GM12801 (cell line): ENCODE measurements around the gene TOR1AIP2.

Source experiments
- CTCF ChIP-seq: IDR thresholded peaks from one replicate; pipeline ENCODE4 v1.5.1; 2011; ENCODE audit warnings: control low read depth; ENCODE audit not compliant: insufficient read length; ENCODE audit errors: extremely low read depth

TOR1AIP2 gene

GRCh38 chr1:179872558-179872957 lies 5.0 kb downstream of the TOR1AIP2 start:
- no peak for TF ChIP-seq CTCF

DNA sequence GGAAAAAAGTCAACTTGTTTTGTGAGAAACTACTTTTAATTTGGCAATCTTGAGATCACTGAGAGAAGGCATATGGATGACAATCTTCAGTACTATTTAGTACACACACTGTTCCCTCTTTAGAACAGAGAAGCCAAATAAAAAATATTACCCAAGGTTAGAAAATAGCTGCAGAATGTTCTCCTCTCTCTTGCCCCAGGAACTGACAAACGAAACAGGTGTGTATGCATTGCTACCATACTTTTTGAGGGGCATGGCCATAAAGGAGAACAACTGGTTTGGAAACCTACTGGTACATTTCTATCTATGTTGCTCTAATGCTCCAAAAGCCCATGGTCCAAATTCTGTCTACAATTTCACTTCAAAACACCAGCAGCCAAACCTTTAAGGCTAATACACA lies 5.7 kb downstream of the TOR1AIP2 start:
- no peak for TF ChIP-seq CTCF

DNA sequence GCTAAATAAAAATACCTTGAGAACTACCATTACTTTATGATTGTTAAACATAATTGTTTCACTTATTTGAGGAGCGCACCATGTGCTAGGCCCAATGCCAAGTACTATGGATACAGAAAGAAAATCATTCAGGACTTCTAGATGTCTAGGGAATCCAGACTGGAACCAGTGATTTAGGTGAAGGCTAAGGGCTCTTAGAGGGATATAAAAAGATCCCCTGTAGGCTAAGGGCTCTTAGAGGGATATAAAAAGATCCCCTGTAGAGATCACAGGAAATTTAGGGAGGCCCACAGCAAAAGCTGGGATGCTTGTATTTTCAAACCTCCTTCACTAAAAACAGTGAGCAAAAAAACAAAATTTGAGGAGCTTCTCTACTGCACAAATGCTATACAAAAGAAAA lies 6.7 kb downstream of the TOR1AIP2 start:
- no peak for TF ChIP-seq CTCF

DNA sequence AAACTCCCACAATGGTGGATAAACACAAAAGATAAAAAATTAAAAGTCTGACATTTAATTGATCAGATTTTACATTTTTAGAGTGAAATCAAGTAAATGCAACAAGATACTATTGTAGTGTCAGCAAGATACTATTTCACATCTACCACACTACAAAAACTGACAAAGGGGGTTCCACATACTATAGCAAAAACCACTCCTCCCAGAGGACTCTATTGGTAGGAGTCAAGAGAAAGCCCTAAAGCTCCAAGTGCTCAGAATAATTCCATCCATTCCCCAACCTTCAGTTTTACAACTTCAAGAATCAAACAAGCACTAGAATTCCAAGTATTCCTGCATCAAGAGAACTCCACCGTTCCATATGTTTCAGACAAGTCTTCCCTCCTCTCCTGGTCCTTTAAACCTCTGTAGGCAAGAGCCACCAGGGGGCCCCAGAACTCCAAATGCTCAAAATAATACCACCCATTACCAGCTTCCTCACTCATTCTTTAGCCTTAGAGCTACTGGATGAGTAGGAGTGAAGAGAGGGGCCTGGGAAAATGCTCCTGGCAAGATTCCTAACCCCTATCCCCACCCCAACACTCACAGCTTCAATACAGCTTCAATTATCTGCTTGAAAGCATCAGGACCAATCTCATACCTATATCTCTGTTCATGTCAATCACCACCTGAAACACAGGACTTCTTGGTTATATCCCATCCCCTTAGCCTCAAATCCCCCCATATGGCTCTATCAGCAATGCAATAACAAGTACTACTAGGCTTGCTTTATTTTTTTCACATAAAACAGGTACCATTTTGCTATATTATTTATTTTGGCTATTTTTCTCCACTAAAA lies 9.9 kb downstream of the TOR1AIP2 start:
- TF ChIP-seq CTCF: no peak

GRCh38 chr1:179866616-179867015 lies 11.0 kb downstream of the TOR1AIP2 start:
- TF ChIP-seq CTCF: no peak

GRCh38 chr1:179865377-179865776 lies 12.2 kb downstream of the TOR1AIP2 start:
- no peak for TF ChIP-seq CTCF

DNA sequence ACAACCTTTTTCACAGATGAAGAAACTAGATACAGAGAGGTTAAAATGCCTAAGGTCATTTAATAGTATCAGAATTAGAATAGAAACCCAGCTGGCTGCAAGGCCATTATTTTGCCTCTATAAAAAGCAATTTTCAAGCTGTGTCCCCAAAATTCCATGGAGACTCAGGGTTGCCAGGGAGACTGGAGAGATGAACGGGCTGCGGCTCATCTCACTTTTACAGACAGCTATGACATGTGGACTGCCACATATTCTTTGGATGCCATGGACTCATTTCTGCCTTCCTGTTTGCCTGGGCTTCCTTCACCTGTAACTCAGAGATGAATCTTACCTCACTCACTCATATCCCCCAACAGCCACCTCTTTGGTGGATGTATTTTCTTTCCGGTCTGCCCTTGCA lies 17.0 kb downstream of the TOR1AIP2 start:
- no peak for TF ChIP-seq CTCF
